HepG2 (cell line): ENCODE data around the gene NIPAL1. TPM values are rescaled to one million over a fixed set of nuclear protein-coding genes. Genes with fewer than 3 reads are reported as not detected.

Experiments used
- BCL6 ChIP-seq: IDR thresholded peaks from 2 replicates; pipeline ENCODE4 v1.6.1; 2016; ENCODE audit warnings: missing genetic modification reagents, missing compliant biosample characterization
- CHD4 ChIP-seq: fragments of 200-600 bp; sonication (generic); IDR thresholded peaks from 2 replicates; pipeline ENCODE4 v1.7.0; 2017; ENCODE audit warnings: mild to moderate bottlenecking, low read length, borderline replicate concordance
- FOXK1 ChIP-seq: sonication (generic); formaldehyde crosslinking; IDR thresholded peaks from 2 replicates; pipeline ENCODE4 v1.4.0; 2020; ENCODE audit warnings: low read depth, missing genetic modification reagents, borderline replicate concordance
- GABPA ChIP-seq, 2 experiments: IDR thresholded peaks; 2 replicates each; pipeline ENCODE4 v1.6.1; 2011 to 2016; ENCODE audit warnings: low read depth in 2 of 2, low read length in 1 of 2, missing biosample characterization in 1 of 2, missing genetic modification characterization in 1 of 2
- POGZ ChIP-seq: sonication (generic); formaldehyde crosslinking; IDR thresholded peaks from 2 replicates; pipeline ENCODE4 v1.4.0; 2020; ENCODE audit warnings: mild to moderate bottlenecking, missing genetic modification reagents
- SMAD1 ChIP-seq: sonication (generic); formaldehyde crosslinking; IDR thresholded peaks from 2 replicates; pipeline ENCODE4 v1.4.0; 2020; ENCODE audit warnings: missing genetic modification reagents, low read depth, mild to moderate bottlenecking, borderline replicate concordance
- SRF ChIP-seq: IDR thresholded peaks from 2 replicates; pipeline ENCODE4 v1.6.1; 2011; ENCODE audit warnings: mild to moderate bottlenecking, low read depth, low read length, moderate library complexity
- TBX3 ChIP-seq: fragments of 450-650 bp; IDR thresholded peaks from 2 replicates; pipeline ENCODE4 v1.6.1; 2017; ENCODE audit warnings: antibody characterized with exemption, mild to moderate bottlenecking, inconsistent platforms, borderline replicate concordance
- ZNF12 ChIP-seq: sonication (generic); formaldehyde crosslinking; IDR thresholded peaks from 2 replicates; pipeline ENCODE4 v1.5.0; 2020; ENCODE audit warnings: missing genetic modification reagents
- ZNF124 ChIP-seq: sonication (generic); formaldehyde crosslinking; IDR thresholded peaks from 2 replicates; pipeline ENCODE4 v1.4.0; 2020; ENCODE audit warnings: missing genetic modification reagents
- ZNF260 ChIP-seq: sonication (generic); formaldehyde crosslinking; IDR thresholded peaks from 2 replicates; pipeline ENCODE4 v1.4.0; 2020; ENCODE audit warnings: missing genetic modification reagents, low read depth, mild to moderate bottlenecking, borderline replicate concordance
- polyA plus RNA-seq, 8 experiments: library from polyadenylated mRNA; depleted of rRNA in 3 of 8; stranded (reverse) in 7 of 8; unstranded in 1 of 8; fragments of >200 nt; fragmentation: Illumina TruSeq in 4 of 8; extraction: Trizol in 4 of 8; gene quantifications; 2 replicates each; pipeline versions ENCODE4 v1.2.1 to v1.2.3, GENCODE V29; 2011 to 2016; ENCODE audit warnings: low read depth in 4 of 8, missing spikeins in 1 of 8, mixed read lengths in 1 of 8; ENCODE audit not compliant: insufficient read depth in 1 of 8
- total RNA-seq, 5 experiments: library from RNA; depleted of rRNA; stranded (reverse); fragments of >200 nt; fragmentation: Illumina TruSeq; extraction: Trizol; gene quantifications; 2 replicates each; pipeline ENCODE4 v1.2.3, GENCODE V29; 2016; ENCODE audit warnings: low read depth in 1 of 5
- TF ChIP-seq, protein P1 (sequence below): sonication (generic); formaldehyde crosslinking; IDR thresholded peaks from 2 replicates; pipeline ENCODE4 v1.4.0; 2020; ENCODE audit warnings: missing genetic modification reagents
- TF ChIP-seq, protein P2 (sequence below): sonication (generic); formaldehyde crosslinking; IDR thresholded peaks from 2 replicates; pipeline ENCODE4 v1.5.1; 2020; ENCODE audit warnings: mild to moderate bottlenecking, missing genetic modification reagents, moderate library complexity
- TF ChIP-seq, protein P3 (sequence below): sonication (generic); formaldehyde crosslinking; IDR thresholded peaks from 2 replicates; pipeline ENCODE4 v1.5.0; 2020; ENCODE audit warnings: mild to moderate bottlenecking, missing genetic modification reagents, borderline replicate concordance
- TF ChIP-seq, protein P4 (sequence below): sonication (generic); formaldehyde crosslinking; IDR thresholded peaks from 2 replicates; pipeline ENCODE4 v1.4.0; 2020; ENCODE audit warnings: missing genetic modification reagents
- TF ChIP-seq, protein P5 (sequence below): sonication (generic); formaldehyde crosslinking; IDR thresholded peaks from 2 replicates; pipeline ENCODE4 v1.5.0; 2020; ENCODE audit warnings: missing genetic modification reagents
- TF ChIP-seq, protein P6 (sequence below): sonication (generic); formaldehyde crosslinking; IDR thresholded peaks from 2 replicates; pipeline ENCODE4 v1.4.0; 2020; ENCODE audit warnings: missing genetic modification reagents

The NIPAL1 gene
- total and polyA plus RNA-seq, 2 of the 13 experiments (the other 11 are each of a cell fraction or from before 2014, with no cell fraction given), result 1.4 to 3.4 TPM

DNA sequence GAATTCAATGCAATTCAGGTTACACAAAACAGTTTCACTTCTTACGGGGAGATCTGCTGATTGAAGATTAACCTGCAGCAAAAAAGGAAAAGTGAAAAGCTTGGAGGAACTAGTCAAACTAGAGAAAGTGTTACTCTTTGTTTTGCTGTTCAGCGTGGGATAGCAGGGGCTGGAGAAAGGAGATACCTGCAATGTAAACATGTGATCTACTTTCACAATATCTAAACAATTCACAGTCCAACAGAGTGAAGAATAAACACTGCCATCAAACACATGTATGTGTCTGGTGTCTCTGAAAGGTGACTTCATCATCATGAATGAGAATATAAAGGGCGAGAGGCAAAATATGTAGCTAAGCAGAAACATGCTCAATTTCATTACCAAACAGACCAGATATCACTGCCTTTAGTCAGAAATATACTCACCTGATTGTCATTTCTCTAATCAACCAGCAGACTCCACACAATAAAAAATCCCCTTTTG is 26.4 kb downstream of the NIPAL1 start (continued):
- TF ChIP-seq ZNF124, result no peak
- TF ChIP-seq, protein P1, sequence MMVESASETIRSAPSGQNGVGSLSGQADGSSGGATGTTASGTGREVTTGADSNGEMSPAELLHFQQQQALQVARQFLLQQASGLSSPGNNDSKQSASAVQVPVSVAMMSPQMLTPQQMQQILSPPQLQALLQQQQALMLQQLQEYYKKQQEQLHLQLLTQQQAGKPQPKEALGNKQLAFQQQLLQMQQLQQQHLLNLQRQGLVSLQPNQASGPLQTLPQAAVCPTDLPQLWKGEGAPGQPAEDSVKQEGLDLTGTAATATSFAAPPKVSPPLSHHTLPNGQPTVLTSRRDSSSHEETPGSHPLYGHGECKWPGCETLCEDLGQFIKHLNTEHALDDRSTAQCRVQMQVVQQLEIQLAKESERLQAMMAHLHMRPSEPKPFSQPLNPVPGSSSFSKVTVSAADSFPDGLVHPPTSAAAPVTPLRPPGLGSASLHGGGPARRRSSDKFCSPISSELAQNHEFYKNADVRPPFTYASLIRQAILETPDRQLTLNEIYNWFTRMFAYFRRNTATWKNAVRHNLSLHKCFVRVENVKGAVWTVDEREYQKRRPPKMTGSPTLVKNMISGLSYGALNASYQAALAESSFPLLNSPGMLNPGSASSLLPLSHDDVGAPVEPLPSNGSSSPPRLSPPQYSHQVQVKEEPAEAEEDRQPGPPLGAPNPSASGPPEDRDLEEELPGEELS (CRISPR knock-in tag), result peak; percentile 83
- TF ChIP-seq CHD4, result no peak
- TF ChIP-seq GABPA (IDR thresholded peaks at IDR 0.05; ENCODE audit: low read depth, low read length), result no peak
- TF ChIP-seq GABPA (CRISPR knock-in tag; IDR thresholded peaks at IDR 0.05; ENCODE audit: low read depth), result 0 out of 2 replicates have a peak, but pooled peaks have one; percentile 14
- no peak for TF ChIP-seq ZNF12 (CRISPR knock-in tag)
- TF ChIP-seq, protein P2, sequence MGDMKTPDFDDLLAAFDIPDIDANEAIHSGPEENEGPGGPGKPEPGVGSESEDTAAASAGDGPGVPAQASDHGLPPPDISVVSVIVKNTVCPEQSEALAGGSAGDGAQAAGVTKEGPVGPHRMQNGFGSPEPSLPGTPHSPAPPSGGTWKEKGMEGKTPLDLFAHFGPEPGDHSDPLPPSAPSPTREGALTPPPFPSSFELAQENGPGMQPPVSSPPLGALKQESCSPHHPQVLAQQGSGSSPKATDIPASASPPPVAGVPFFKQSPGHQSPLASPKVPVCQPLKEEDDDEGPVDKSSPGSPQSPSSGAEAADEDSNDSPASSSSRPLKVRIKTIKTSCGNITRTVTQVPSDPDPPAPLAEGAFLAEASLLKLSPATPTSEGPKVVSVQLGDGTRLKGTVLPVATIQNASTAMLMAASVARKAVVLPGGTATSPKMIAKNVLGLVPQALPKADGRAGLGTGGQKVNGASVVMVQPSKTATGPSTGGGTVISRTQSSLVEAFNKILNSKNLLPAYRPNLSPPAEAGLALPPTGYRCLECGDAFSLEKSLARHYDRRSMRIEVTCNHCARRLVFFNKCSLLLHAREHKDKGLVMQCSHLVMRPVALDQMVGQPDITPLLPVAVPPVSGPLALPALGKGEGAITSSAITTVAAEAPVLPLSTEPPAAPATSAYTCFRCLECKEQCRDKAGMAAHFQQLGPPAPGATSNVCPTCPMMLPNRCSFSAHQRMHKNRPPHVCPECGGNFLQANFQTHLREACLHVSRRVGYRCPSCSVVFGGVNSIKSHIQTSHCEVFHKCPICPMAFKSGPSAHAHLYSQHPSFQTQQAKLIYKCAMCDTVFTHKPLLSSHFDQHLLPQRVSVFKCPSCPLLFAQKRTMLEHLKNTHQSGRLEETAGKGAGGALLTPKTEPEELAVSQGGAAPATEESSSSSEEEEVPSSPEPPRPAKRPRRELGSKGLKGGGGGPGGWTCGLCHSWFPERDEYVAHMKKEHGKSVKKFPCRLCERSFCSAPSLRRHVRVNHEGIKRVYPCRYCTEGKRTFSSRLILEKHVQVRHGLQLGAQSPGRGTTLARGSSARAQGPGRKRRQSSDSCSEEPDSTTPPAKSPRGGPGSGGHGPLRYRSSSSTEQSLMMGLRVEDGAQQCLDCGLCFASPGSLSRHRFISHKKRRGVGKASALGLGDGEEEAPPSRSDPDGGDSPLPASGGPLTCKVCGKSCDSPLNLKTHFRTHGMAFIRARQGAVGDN (CRISPR knock-in tag), result no peak
- TF ChIP-seq, protein P3, sequence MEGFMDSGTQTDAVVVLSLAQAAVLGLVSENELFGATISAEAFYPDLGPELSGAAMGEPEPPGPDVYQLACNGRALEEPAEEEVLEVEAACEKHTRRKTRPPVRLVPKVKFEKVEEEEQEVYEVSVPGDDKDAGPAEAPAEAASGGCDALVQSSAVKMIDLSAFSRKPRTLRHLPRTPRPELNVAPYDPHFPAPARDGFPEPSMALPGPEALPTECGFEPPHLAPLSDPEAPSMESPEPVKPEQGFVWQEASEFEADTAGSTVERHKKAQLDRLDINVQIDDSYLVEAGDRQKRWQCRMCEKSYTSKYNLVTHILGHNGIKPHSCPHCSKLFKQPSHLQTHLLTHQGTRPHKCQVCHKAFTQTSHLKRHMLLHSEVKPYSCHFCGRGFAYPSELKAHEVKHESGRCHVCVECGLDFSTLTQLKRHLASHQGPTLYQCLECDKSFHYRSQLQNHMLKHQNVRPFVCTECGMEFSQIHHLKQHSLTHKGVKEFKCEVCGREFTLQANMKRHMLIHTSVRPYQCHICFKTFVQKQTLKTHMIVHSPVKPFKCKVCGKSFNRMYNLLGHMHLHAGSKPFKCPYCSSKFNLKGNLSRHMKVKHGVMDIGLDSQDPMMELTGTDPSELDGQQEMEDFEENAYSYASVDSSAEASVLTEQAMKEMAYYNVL (CRISPR knock-in tag), result peak; percentile 39; the same call in 1 of the 2 replicates
- TF ChIP-seq, protein P4, sequence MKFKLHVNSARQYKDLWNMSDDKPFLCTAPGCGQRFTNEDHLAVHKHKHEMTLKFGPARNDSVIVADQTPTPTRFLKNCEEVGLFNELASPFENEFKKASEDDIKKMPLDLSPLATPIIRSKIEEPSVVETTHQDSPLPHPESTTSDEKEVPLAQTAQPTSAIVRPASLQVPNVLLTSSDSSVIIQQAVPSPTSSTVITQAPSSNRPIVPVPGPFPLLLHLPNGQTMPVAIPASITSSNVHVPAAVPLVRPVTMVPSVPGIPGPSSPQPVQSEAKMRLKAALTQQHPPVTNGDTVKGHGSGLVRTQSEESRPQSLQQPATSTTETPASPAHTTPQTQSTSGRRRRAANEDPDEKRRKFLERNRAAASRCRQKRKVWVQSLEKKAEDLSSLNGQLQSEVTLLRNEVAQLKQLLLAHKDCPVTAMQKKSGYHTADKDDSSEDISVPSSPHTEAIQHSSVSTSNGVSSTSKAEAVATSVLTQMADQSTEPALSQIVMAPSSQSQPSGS, result peak; percentile 78; the same call in 1 of the 2 replicates
- TF ChIP-seq ZNF260 (CRISPR knock-in tag), result no peak
- TF ChIP-seq BCL6 (CRISPR knock-in tag), result peak; percentile 67; the same call in 1 of the 2 replicates
- peak; percentile 43; the same call in 1 of the 2 replicates for TF ChIP-seq POGZ (CRISPR knock-in tag)
- peak; percentile 71; the same call in 1 of the 2 replicates for TF ChIP-seq TBX3
- no peak for TF ChIP-seq SMAD1 (CRISPR knock-in tag)
- TF ChIP-seq, protein P5, sequence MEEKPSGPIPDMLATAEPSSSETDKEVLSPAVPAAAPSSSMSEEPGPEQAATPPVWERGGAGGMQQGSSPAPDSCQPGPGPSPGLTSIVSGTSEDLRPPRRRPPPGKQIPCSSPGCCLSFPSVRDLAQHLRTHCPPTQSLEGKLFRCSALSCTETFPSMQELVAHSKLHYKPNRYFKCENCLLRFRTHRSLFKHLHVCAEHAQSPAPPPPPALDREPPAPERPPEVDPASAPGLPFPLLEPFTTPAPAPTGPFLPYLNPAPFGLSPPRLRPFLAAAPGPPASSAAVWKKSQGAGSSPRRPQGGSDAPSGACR (CRISPR knock-in tag), result peak; percentile 42; the same call in 1 of the 2 replicates
- no peak for TF ChIP-seq SRF
- TF ChIP-seq, protein P6, sequence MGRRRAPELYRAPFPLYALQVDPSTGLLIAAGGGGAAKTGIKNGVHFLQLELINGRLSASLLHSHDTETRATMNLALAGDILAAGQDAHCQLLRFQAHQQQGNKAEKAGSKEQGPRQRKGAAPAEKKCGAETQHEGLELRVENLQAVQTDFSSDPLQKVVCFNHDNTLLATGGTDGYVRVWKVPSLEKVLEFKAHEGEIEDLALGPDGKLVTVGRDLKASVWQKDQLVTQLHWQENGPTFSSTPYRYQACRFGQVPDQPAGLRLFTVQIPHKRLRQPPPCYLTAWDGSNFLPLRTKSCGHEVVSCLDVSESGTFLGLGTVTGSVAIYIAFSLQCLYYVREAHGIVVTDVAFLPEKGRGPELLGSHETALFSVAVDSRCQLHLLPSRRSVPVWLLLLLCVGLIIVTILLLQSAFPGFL (CRISPR knock-in tag), result no peak
- TF ChIP-seq FOXK1 (CRISPR knock-in tag), result peak; percentile 86
